Posterior cingulate gyrus (tissue), 11 donors: ENCODE measurements around the gene C5AR2.
"Not testable (repeated sequence)": the region's sequence is repeated elsewhere in the genome, so short reads cannot be mapped to it uniquely, and the experiment has no call there.

Experiments used
- DNase-seq, 10 donors: peaks; one replicate each; pipeline versions ENCODE4 v3.0.0 to v3.0.0-alpha.2; 2020 to 2021; ENCODE audit warnings: mixed read lengths in 3 of 10
- intact Hi-C: fragments of 100-400 bp; cut with DNase I; formaldehyde crosslinking; loops from one replicate; pipeline ENCODE4 v1.15.1; 2023

C5AR2 gene

DNA sequence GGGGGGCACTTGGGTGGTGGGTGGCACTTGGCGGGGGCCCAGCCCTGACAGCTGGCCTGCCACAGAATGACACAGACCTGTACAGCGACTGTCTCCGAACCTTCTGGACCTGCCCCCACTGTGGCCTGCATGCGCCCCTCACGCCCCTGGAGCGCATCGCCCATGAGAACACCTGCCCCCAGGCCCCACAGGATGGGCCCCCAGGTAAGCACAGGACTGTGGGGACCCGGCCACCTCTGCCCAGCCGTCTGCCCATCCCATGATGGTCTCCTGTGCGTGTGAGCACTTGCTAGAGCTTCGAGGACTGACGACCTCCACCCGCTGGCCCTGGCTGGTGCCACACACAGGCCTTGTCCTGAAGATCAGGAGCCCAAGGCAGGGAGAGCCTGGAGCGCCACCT lies 49.1 kb downstream of the C5AR2 start:
- intact Hi-C loops, result no loop called here
- DNase-seq, result no peak

DNA sequence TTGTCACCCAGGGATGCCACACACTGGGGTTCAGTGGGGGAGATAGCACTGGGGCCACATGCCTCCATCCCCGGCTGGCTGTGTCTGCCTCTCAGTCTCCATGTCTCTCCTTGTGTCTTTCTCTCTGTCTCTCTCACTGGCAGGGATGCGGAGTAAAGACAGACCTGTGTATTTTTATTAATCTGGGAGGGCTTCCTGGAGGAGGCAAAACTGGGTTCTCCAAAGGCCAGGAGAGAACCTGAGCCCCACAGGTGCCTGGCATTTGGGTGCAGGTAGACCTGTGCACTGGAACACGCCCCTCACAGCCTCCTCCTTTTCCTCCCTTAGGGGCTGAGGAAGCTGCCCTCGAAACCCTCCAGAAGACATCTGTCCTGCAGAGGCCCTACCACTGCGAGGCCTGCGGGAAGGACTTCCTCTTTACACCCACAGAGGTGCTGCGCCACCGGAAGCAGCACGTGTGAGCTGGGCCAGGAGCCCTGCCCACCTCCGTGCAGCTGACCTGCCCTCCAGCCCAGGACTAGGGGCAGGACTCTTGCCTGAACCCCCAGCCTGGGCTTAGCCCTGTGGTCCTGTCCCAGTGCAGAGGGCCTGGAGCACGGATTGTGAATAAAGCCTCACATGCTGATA lies 49.8 kb downstream of the C5AR2 start:
- no peak for DNase-seq
- intact Hi-C loops, result no loop called here

DNA sequence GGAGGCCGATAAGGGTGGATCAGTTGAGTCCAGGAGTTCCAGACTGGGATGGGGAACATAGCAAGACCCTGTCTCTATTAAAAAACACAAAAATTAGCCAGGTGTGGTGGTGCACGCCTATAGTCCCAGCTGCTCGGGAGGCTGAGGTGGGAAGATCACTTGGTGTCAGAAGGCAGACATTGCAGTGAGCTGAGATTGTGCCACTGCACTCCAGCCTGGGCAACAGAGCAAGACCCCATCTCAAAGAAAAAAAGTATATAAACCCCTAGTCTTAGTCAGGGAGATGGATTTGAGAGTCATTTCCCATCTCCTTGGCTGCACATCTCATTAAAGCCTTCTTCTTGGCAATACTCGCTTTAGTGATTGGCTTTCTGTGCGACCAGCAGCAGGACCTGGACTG lies 51.9 kb downstream of the C5AR2 start:
- intact Hi-C loops, result not testable (repeated sequence)

DNA sequence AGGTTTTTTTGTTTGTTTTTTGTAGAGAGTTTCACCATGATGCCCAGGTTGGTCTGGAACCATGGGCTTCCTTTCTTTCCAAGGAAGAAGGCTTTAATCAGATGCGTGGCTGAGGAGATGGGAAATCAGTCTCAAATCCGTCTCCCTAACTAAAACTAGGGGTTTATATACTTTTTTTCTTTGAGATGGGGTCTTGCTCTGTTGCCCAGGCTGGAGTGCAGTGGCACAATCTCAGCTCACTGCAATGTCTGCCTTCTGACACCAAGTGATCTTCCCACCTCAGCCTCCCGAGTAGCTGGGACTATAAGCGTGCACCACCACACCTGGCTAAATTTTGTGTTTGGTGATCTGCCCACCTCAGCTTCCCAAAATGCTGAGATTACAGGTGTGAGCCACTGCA lies 52.6 kb downstream of the C5AR2 start:
- DNase-seq, intact Hi-C loops: not testable (repeated sequence)

More for the DNA sequence above, 51.9 kb downstream of the C5AR2 start:
- DNase-seq, result not testable (repeated sequence)

DNA sequence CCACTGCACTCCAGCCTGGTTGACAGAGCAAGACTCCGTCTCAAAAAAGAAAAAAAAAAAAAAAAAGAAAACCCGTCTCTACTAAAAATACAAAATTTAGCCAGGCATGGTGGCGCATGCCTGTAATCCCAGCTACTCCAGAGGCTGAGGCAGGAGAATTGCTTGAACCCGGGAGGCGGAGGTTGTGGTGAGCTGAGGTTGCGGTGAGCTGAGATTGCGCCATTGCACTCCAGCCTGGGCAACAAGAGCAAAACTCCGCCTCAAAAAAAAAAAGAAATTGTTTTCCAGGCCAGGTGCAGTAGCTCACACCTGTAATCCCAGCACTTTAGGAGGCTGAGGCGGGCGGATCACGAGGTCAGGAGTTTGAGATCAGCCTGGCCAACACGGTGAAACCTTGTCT lies 54.6 kb downstream of the C5AR2 start:
- DNase-seq, intact Hi-C loops: not testable (repeated sequence)

DNA sequence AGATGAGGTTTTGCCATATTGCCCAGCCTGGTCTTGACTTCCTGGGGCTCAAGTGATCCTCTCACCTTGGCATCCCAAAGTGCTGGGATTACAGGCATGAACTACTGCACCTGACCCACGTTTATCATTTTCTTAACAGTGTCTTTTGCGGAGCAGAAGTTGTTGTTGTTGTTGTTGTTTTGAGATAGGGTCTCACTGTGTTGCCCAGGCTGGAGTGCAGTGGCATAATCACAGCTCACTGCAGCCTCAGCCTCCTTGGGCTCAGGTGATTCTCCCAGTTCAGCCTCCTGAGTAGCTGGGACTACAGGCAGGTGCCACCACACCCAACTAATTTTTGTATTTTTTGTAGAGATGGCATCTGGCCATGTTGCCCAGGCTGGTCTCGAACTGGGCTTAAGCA lies 55.6 kb downstream of the C5AR2 start:
- intact Hi-C loops, DNase-seq: not testable (repeated sequence)

DNA sequence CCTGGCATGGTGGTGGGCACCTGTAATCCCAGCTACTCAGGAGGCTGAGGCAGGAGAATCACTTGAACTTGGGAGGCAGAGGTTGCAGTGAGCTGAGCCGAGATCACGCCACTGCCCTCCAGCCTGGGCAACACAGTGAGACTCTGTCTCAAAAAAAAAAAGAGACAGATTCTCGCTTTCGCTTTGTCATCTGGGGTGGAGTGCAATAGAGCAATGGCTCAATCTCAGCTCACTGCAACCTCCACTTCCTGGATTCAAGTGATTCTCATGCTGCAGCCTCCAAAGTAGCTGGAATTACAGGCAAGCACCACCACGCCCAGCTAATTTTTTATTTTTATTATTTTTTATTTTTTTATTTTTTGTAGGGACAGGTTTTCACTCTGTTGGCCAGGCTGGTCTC lies 56.7 kb downstream of the C5AR2 start:
- DNase-seq, intact Hi-C loops: not testable (repeated sequence)

DNA sequence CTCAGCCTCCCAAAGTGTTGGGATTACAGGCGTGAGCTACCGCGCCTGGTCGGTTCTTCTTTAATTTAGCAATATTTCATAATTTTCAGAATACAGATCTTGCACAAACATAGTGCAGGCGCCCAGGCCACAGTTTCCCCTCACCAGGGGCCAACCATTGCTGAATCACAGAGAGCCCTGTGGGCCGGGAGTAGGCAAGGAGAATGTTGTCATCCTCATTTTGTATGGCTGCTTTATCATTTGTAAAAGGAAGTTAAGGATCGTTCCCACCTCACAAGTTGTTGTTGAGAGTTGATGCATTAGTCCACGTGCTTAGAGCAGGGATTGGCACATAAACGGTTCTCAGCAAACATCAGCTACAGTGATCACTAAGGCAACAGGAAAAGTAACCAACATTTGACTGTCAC lies 57.2 kb downstream of the C5AR2 start:
- intact Hi-C loops, result no loop called here

DNA sequence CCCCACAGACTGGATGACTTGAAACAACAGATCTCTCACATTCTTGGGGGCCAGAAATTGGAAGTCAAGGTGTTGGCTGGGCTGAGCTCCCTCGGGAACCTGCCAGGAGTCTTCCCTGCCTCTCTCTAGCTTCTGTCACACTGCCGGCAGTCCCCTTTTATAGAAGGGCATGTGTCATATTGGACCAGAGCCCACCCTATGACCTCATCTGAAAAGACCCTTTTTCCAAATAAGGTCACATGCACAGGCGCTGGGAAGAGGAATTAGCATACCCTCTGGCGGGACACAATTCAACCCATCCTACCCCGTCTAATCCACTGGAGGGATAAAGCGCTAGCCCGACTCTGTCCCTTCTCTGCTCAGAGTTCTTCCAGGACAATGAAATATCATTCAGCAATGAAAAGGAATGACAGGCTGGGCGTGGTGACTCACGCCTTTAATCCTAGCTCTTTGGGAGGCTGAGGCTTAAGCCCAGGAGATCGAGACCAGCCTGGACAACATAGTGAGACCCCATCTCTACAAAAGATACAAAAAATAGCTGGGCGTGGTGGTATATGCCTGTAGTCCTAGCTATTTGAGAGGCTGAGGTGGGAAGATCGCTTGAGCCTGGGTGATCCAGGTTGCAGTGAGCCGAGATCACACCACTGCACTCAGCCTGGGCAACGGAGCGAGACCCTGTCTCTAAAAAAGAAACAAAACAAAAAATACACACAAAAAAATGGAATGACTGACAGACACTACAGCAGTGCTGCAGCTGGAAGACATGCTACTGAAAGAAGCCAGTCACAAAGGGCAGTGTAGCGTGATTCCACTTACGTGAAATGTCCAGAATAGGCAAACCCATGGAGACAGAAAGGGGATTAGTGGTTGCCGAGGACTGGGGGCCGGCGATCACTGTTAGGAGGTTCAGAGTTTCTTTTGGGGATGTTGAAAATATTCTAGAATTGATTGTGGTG lies 58.8 kb downstream of the C5AR2 start:
- intact Hi-C loops, result loop anchor here (1.0 kb wide), 1 partner anchor 95 kb away; no protein-coding TSS in a partner anchor
- DNase-seq, result no peak

More for the DNA sequence above, 57.2 kb downstream of the C5AR2 start:
- no peak for DNase-seq

DNA sequence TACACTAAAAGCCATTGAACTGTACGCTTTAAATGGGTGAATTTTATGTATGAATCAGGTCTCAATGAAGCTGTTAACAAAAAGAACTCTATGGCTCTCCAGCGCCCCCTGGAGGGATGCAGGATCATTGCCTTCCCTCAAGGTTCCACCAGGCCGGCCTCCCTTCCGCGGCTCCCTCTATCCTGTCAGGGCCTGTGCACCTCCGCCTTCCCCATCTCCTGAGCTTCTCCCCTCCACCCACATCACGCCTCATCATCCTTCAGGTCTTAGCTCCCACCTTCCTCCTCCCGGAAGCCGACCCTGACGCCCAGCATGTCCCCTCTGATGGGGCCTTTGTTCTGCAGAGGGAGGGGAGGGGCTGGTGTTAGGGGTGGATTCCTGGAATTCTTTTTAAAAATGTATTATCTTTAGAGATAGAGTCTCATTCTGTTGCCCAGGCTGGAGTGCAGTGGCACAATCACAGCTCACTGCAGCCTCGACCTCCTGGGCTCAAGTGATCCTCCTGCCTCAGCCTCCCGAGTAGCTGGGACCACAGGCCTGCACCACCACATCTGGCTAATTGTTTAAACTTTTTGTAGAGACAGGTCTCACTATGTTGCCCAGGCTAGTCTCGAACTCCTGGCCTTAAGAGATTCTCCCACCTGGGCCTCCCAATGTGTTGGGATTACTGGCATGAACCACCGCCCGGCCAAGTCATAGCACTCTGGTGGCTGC lies 59.7 kb downstream of the C5AR2 start:
- intact Hi-C loops, result loop anchor here (1.0 kb wide), 1 partner anchor 95 kb away; no protein-coding TSS in a partner anchor
- peak; percentile 54 to 95 (median 81) for DNase-seq
